GM23248 (cell line): Measurements from ENCODE around the gene MARCHF4.

Experiments used
- EZH2 ChIP-seq: fragments of 200-600 bp; sonication (generic); IDR thresholded peaks from 2 replicates; pipeline ENCODE4 v1.6.1; 2018; ENCODE audit warnings: antibody characterized with exemption, mild to moderate bottlenecking; ENCODE audit not compliant: insufficient read depth, poor library complexity, severe bottlenecking
- EZH2phosphoT487 ChIP-seq: fragments of 200-600 bp; sonication (generic); IDR thresholded peaks from 2 replicates; pipeline ENCODE4 v1.6.1; 2018; ENCODE audit warnings: antibody characterized with exemption, moderate library complexity, mild to moderate bottlenecking, low read depth; ENCODE audit not compliant: insufficient read depth

DNA sequence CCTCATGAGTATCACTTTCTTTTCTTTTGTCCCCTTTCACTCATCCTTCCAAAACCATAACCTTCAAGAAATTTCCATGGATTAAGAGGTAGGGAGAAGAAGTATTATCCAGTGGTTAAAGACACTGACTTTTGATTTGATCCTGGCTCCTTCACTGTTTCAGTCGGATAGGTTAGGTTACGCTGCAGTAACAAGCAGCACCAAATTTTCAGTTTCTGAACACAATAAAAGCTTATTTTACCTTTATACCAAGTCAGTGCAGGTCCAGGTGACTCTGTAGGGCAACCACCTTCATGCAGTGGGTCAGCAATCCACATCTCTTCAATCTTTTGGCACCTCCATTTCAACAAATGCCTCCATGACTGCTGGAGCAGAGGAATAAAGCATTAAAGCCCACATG is 15.0 kb upstream of the MARCHF4 start:
- TF ChIP-seq EZH2phosphoT487 (no peak), EZH2 (no peak)
